HepG2 (cell line): ENCODE measurements around the gene PID1. TPM values are rescaled to one million over a fixed set of nuclear protein-coding genes. Genes with fewer than 3 reads are reported as not detected.

ENCODE experiments used
- ATAC-seq: fragments of 200-7000 bp; cut with Tn5 transposase; 3 replicates; pipeline ENCODE4 v1.9.1; 2020; ENCODE audit warnings: mild to moderate bottlenecking, moderate library complexity
- BruUV-seq: library from RNA; stranded (reverse); fragments of 400-500 nt; replicated peaks from 2 replicates; lab custom pipeline; 2021; lab: Mats Ljungman, UMichigan
- CTCF ChIA-PET: fragments of 300-600 bp; formaldehyde crosslinking; extraction: SDS; loops from one replicate; lab custom pipeline; 2021; ENCODE audit warnings: low total read pairs, inconsistent platforms, low intra/inter-chr PET ratio; lab: Yijun Ruan, JAX
- POLR2A ChIA-PET: fragments of 350-600 bp; sonication (Branson Sonifier 250); formaldehyde crosslinking; loops from one replicate; lab custom pipeline; 2020; ENCODE audit warnings: antibody characterized with exemption, inconsistent platforms; lab: Yijun Ruan, JAX
- DNase-seq: peaks from one replicate; pipeline ENCODE4 v3.0.0-alpha.2; 2015; ENCODE audit warnings: low spot score
- FAIRE-seq: peaks from 3 replicates; lab custom pipeline; 2011; peaks lifted over from hg19 to GRCh38; lab: Jason Lieb, UNC
- H2AFZ ChIP-seq: one replicate; pipeline ENCODE4 v1.6.1; 2011; ENCODE audit warnings: low read length, inconsistent platforms
- H3K27ac ChIP-seq: fragments of 300-600 bp; 3 replicates; pipeline ENCODE4 v1.8.0; 2011; ENCODE audit warnings: mixed run types, mild to moderate bottlenecking, mixed read lengths, low read length, inconsistent platforms; ENCODE audit not compliant: insufficient read depth; ENCODE audit errors: extremely low read length
- H3K27me3 ChIP-seq, 2 experiments: fragments of 200-600 bp in 1 of 2; 2 replicates in 1 of 2; 3 replicates in 1 of 2; pipeline versions ENCODE4 v1.6.0 to v1.8.0; 2011; ENCODE audit warnings: low read length in 2 of 2, mild to moderate bottlenecking in 2 of 2, moderate library complexity in 2 of 2, inconsistent platforms in 1 of 2; ENCODE audit not compliant: insufficient read depth in 2 of 2, control insufficient read depth in 1 of 2
- H3K36me3 ChIP-seq, 2 experiments: fragments of 200-600 bp in 1 of 2; replicated peaks in 1 of 2; 2 replicates in 1 of 2; 3 replicates in 1 of 2; pipeline versions ENCODE4 v1.5.1 to v1.8.0; 2011; ENCODE audit warnings: low read length in 2 of 2, inconsistent platforms in 1 of 2; ENCODE audit not compliant: insufficient read depth in 2 of 2, control insufficient read depth in 1 of 2
- H3K4me1 ChIP-seq: 2 replicates; pipeline ENCODE4 v1.5.1; 2012; ENCODE audit warnings: low read length, inconsistent platforms; ENCODE audit not compliant: insufficient read depth
- H3K4me2 ChIP-seq: 2 replicates; pipeline ENCODE4 v1.6.0; 2011; ENCODE audit warnings: low read depth, low read length, inconsistent platforms
- H3K4me3 ChIP-seq, 3 experiments: fragments of 200-600 bp in 1 of 3; sonication (generic), shearing (Covaris generic) in 1 of 3; replicated peaks in 1 of 3; 2 replicates each; pipeline ENCODE4 v1.5.1; 2011 to 2016; ENCODE audit warnings: low read length in 3 of 3, inconsistent platforms in 2 of 3, low read depth in 2 of 3, mild to moderate bottlenecking in 2 of 3, control low read depth in 1 of 3, mixed read lengths in 1 of 3; ENCODE audit not compliant: insufficient read depth in 1 of 3
- H3K79me2 ChIP-seq: one replicate; pipeline ENCODE4 v1.6.1; 2011; ENCODE audit warnings: low read length, inconsistent platforms; ENCODE audit not compliant: insufficient read depth
- H3K9ac ChIP-seq: 2 replicates; pipeline ENCODE4 v1.6.0; 2011; ENCODE audit warnings: mild to moderate bottlenecking, low read depth, low read length, inconsistent platforms; ENCODE audit not compliant: insufficient read depth
- H3K9me3 ChIP-seq: 2 replicates; pipeline ENCODE4 v1.5.1; 2012; ENCODE audit warnings: mild to moderate bottlenecking, low read length
- H4K20me1 ChIP-seq: 2 replicates; pipeline ENCODE4 v1.6.0; 2011; ENCODE audit warnings: inconsistent platforms, mild to moderate bottlenecking, low read length, moderate library complexity; ENCODE audit not compliant: insufficient read depth
- ATF4 ChIP-seq, 2 experiments: fragments of 450-650 bp in 1 of 2; sonication (generic) in 1 of 2; formaldehyde crosslinking; IDR thresholded peaks; 2 replicates each; pipeline versions ENCODE4 v1.5.0 to v1.8.0; 2020 to 2022; ENCODE audit warnings: mild to moderate bottlenecking in 1 of 2, missing genetic modification reagents in 1 of 2
- ETS1 ChIP-seq: sonication (generic); formaldehyde crosslinking; IDR thresholded peaks from 2 replicates; pipeline ENCODE4 v1.4.0; 2020; ENCODE audit warnings: missing genetic modification reagents
- FOXA3 ChIP-seq: IDR thresholded peaks from 2 replicates; pipeline ENCODE4 v1.6.1; 2016; ENCODE audit warnings: missing genetic modification reagents, missing compliant biosample characterization
- IKZF1 ChIP-seq: fragments of 450-650 bp; IDR thresholded peaks from 2 replicates; pipeline ENCODE4 v1.7.1; 2016
- MEF2D ChIP-seq: sonication (generic); formaldehyde crosslinking; IDR thresholded peaks from 2 replicates; pipeline ENCODE4 v1.5.1; 2020; ENCODE audit warnings: mild to moderate bottlenecking, missing genetic modification reagents
- RBFOX2 ChIP-seq: fragments of 200-400 bp; formaldehyde crosslinking; IDR thresholded peaks from 2 replicates; pipeline ENCODE4 v1.6.1; 2017; ENCODE audit warnings: low read depth, mild to moderate bottlenecking, low read length
- SNAPC2 ChIP-seq: sonication (generic); formaldehyde crosslinking; IDR thresholded peaks from 2 replicates; pipeline ENCODE4 v1.8.1; 2022; ENCODE audit warnings: mild to moderate bottlenecking, missing genetic modification reagents
- ZMAT3 ChIP-seq: sonication (generic); formaldehyde crosslinking; conservative IDR thresholded peaks from 2 replicates; pipeline ENCODE4 v1.7.0; 2021; ENCODE audit warnings: missing genetic modification reagents
- ZNF101 ChIP-seq: sonication (generic); formaldehyde crosslinking; IDR thresholded peaks from 2 replicates; pipeline ENCODE4 v1.4.0; 2020; ENCODE audit warnings: mild to moderate bottlenecking, low read depth, missing genetic modification reagents, borderline replicate concordance
- ZNF20 ChIP-seq: sonication (generic); formaldehyde crosslinking; IDR thresholded peaks from 2 replicates; pipeline ENCODE4 v1.4.0; 2020; ENCODE audit warnings: mild to moderate bottlenecking, moderate library complexity, missing genetic modification reagents
- ZNF407 ChIP-seq: sonication (generic); formaldehyde crosslinking; IDR thresholded peaks from one replicate; pipeline ENCODE4 v1.5.1; 2020; ENCODE audit warnings: mild to moderate bottlenecking, missing genetic modification reagents; ENCODE audit errors: not compliant biosample characterization
- ZNF839 ChIP-seq: sonication (generic); formaldehyde crosslinking; IDR thresholded peaks from 2 replicates; pipeline ENCODE4 v1.4.0; 2020; ENCODE audit warnings: missing genetic modification reagents, mild to moderate bottlenecking, borderline replicate concordance
- WGBS: methylation state at CpG from one replicate; pipeline ENCODE4 v1.1.6; 2017; ENCODE audit warnings: low lambda C conversion rate; 5-methylcytosine and 5-hydroxymethylcytosine counted together
- in situ Hi-C: cut with HindIII; loops from 2 replicates; pipeline ENCODE4 v1.10.0; 2017; ENCODE audit warnings: low pct_unique_long_range_greater_than_20kb; ENCODE audit not compliant: extremely low pct_ligation_motif_present
- intact Hi-C: fragments of 100-400 bp; cut with micrococcal nuclease; formaldehyde crosslinking; loops from one replicate; pipeline ENCODE4 v1.10.0; 2022; ENCODE audit not compliant: unreplicated experiment
- polyA plus RNA-seq, 8 experiments: library from polyadenylated mRNA; depleted of rRNA in 3 of 8; stranded (reverse) in 7 of 8; unstranded in 1 of 8; fragments of >200 nt; fragmentation: Illumina TruSeq in 4 of 8; extraction: Trizol in 4 of 8; gene quantifications; 2 replicates each; pipeline versions ENCODE4 v1.2.1 to v1.2.3, GENCODE V29; 2011 to 2016; ENCODE audit warnings: low read depth in 4 of 8, missing spikeins in 1 of 8, mixed read lengths in 1 of 8; ENCODE audit not compliant: insufficient read depth in 1 of 8
- total RNA-seq, 5 experiments: library from RNA; depleted of rRNA; stranded (reverse); fragments of >200 nt; fragmentation: Illumina TruSeq; extraction: Trizol; gene quantifications; 2 replicates each; pipeline ENCODE4 v1.2.3, GENCODE V29; 2016; ENCODE audit warnings: low read depth in 1 of 5

Gene PID1
- total and polyA plus RNA-seq, 2 of the 13 experiments (the other 11 are each of a cell fraction or from before 2014, with no cell fraction given): 0.15 to 0.18 TPM

- POLR2A ChIA-PET: no interaction called here
- no peak overlapping the region for H3K9ac ChIP-seq
- intact Hi-C loops: no loop called here
- BruUV-seq: no TSS peak
- DNase-seq (no peak), ATAC-seq (no peak), FAIRE-seq (no peak)
- in situ Hi-C loops: no loop called here
- H3K9me3 ChIP-seq: peaks cover 95% of the 10 kb centered on the region
- H3K27ac ChIP-seq: no peak overlapping the region
- no peaks in the 10 kb centered on the region for H4K20me1 ChIP-seq
- H3K4me3 ChIP-seq: no peak overlapping the region
- H3K4me1 ChIP-seq: no peaks in the 10 kb centered on the region
- H3K4me2 ChIP-seq: no peak overlapping the region
- 33% methylated on average over 3 of the region's 3 CpGs for WGBS
- H3K79me2 ChIP-seq: no peaks in the 10 kb centered on the region
- no peaks in the 10 kb centered on the region for H3K36me3 ChIP-seq
- CTCF ChIA-PET: no interaction called here
- no peaks in the 10 kb centered on the region for H3K27me3 ChIP-seq
- TF ChIP-seq FOXA3 (CRISPR knock-in tag) (no peak), ETS1 (no peak), SNAPC2 (CRISPR knock-in tag) (no peak), ZNF839 (CRISPR knock-in tag) (no peak), IKZF1 (no peak), ZNF101 (no peak), ZNF407 (CRISPR knock-in tag) (no peak), MEF2D (CRISPR knock-in tag) (no peak), RBFOX2 (no peak), ZMAT3 (CRISPR knock-in tag) (no peak), ZNF20 (CRISPR knock-in tag) (no peak), ATF4 (CRISPR knock-in tag; IDR thresholded peaks at IDR 0.05) (no peak)
- TF ChIP-seq, all 625 proteins: peak for 0
- no peak overlapping the region for H2AFZ ChIP-seq
Measured at GRCh38 chr2:229218329-229218921, 52.7 kb downstream of the PID1 start.
